K562 (cell line): Measurements from ENCODE around the gene EPHB1. TPM values are rescaled to one million over a fixed set of nuclear protein-coding genes. Genes with fewer than 3 reads are reported as not detected.

ENCODE experiments used
- ATAC-seq: fragments of 200-7000 bp; cut with Tn5 transposase; 3 replicates; pipeline ENCODE4 v1.9.1; 2020; ENCODE audit warnings: moderate library complexity
- BruUV-seq: library from RNA; stranded (reverse); fragments of 400-500 nt; replicated peaks from 2 replicates; lab custom pipeline; 2021; lab: Mats Ljungman, UMichigan
- CTCF ChIA-PET: fragments of 300-600 bp; formaldehyde crosslinking; extraction: SDS; loops from one replicate; lab custom pipeline; 2021; ENCODE audit warnings: low intra/inter-chr PET ratio; lab: Yijun Ruan, JAX
- POLR2A ChIA-PET: fragments of 300-600, 350-650 bp; sonication (Branson Sonifier 250); formaldehyde crosslinking; extraction: SDS; loops from one replicate; lab custom pipeline; 2021; ENCODE audit warnings: antibody characterized with exemption, inconsistent platforms; lab: Yijun Ruan, JAX
- DNase-seq, 4 experiments: peaks; one replicate each; pipeline versions ENCODE4 v3.0.0 to v3.0.0-alpha.2; 2011 to 2018; ENCODE audit warnings: low spot score in 3 of 4, mixed read lengths in 3 of 4; ENCODE audit errors: extremely low read depth in 1 of 4
- FAIRE-seq: peaks from 2 replicates; lab custom pipeline; 2011; peaks lifted over from hg19 to GRCh38; lab: Jason Lieb, UNC
- H2AFZ ChIP-seq: 2 replicates; pipeline ENCODE4 v1.6.0; 2011; ENCODE audit warnings: low read depth, low read length, control low read depth, inconsistent platforms
- H3K27ac ChIP-seq: fragments of 200-600 bp; 3 replicates; pipeline ENCODE4 v1.8.0; 2011; ENCODE audit warnings: low read depth, mild to moderate bottlenecking, control low read depth, inconsistent platforms, low read length, moderate library complexity, mixed read lengths; ENCODE audit errors: extremely low read depth
- H3K27me3 ChIP-seq, 2 experiments: fragments of 300-600 bp in 1 of 2; 2 replicates in 1 of 2; 3 replicates in 1 of 2; pipeline versions ENCODE4 v1.6.0 to v1.8.0; 2011; ENCODE audit warnings: inconsistent platforms in 2 of 2, low read length in 2 of 2, mild to moderate bottlenecking in 1 of 2, mixed read lengths in 1 of 2, moderate library complexity in 1 of 2; ENCODE audit not compliant: control insufficient read depth in 2 of 2, insufficient read depth in 2 of 2
- H3K36me3 ChIP-seq: fragments of 300-600 bp; 3 replicates; pipeline ENCODE4 v1.8.0; 2011; ENCODE audit warnings: mild to moderate bottlenecking, low read length, inconsistent platforms; ENCODE audit not compliant: control insufficient read depth, insufficient read depth
- H3K4me1 ChIP-seq, 2 experiments: fragments of 200-600 bp in 1 of 2; replicated peaks in 1 of 2; 2 replicates in 1 of 2; 3 replicates in 1 of 2; pipeline versions ENCODE4 v1.5.1 to v1.8.0; 2011; ENCODE audit warnings: inconsistent platforms in 2 of 2, low read length in 2 of 2, mild to moderate bottlenecking in 1 of 2, mixed read lengths in 1 of 2, moderate library complexity in 1 of 2; ENCODE audit not compliant: control insufficient read depth in 2 of 2, insufficient read depth in 2 of 2
- H3K4me2 ChIP-seq: 2 replicates; pipeline ENCODE4 v1.6.1; 2011; ENCODE audit warnings: low read length, control low read depth, inconsistent platforms, mixed read lengths; ENCODE audit not compliant: insufficient read depth
- H3K4me3 ChIP-seq: fragments of 200-600 bp; sonication (generic), shearing (Covaris generic); 2 replicates; pipeline ENCODE4 v1.5.1; 2016; ENCODE audit warnings: control low read depth, inconsistent platforms
- H3K79me2 ChIP-seq: fragments of 200-600 bp; 3 replicates; pipeline ENCODE4 v1.8.0; 2011; ENCODE audit warnings: low read length, inconsistent platforms; ENCODE audit not compliant: control insufficient read depth, insufficient read depth
- H3K9ac ChIP-seq, 2 experiments: 2 replicates each; pipeline versions ENCODE4 v1.6.0 to v1.6.1; 2011; ENCODE audit warnings: low read depth in 2 of 2, low read length in 2 of 2, control low read depth in 1 of 2, inconsistent platforms in 1 of 2, mild to moderate bottlenecking in 1 of 2, mixed read lengths in 1 of 2; ENCODE audit not compliant: insufficient read depth in 1 of 2
- H3K9me1 ChIP-seq: one replicate; pipeline ENCODE4 v1.6.0; 2011; ENCODE audit warnings: inconsistent platforms, mild to moderate bottlenecking, low read length, moderate library complexity; ENCODE audit not compliant: control insufficient read depth, insufficient read depth
- H3K9me3 ChIP-seq: replicated peaks from 2 replicates; pipeline ENCODE4 v1.5.1; 2011; ENCODE audit warnings: low read depth, low read length, inconsistent platforms; ENCODE audit not compliant: control insufficient read depth, insufficient read depth
- H4K20me1 ChIP-seq: replicated peaks from 2 replicates; pipeline ENCODE4 v1.6.1; 2011; ENCODE audit warnings: low read length, inconsistent platforms, mixed read lengths; ENCODE audit not compliant: control insufficient read depth, insufficient read depth
- BDP1 ChIP-seq: IDR thresholded peaks from 3 replicates; pipeline ENCODE4 v1.6.1; 2011; ENCODE audit not compliant: insufficient read length, insufficient read depth
- ETV1 ChIP-seq: fragments of 450-650 bp; conservative IDR thresholded peaks from 2 replicates; pipeline ENCODE4 v1.6.1; 2016; ENCODE audit warnings: missing genetic modification characterization, control low read depth, low read depth, missing compliant biosample characterization
- FIP1L1 ChIP-seq: fragments of 200-400 bp; formaldehyde crosslinking; IDR thresholded peaks from 2 replicates; pipeline ENCODE4 v1.6.1; 2018; ENCODE audit warnings: mild to moderate bottlenecking, low read depth, low read length; ENCODE audit not compliant: poor library complexity, severe bottlenecking
- HEY1 ChIP-seq: fragments of 250-450 bp; sonication (Bioruptor Pico); IDR thresholded peaks from 2 replicates; pipeline ENCODE4 v1.5.0; 2020; ENCODE audit warnings: mild to moderate bottlenecking, moderate library complexity, borderline replicate concordance
- MAFK ChIP-seq: IDR thresholded peaks from 2 replicates; pipeline ENCODE4 v1.6.1; 2011; ENCODE audit warnings: low read length, improper control_type of control experiment
- RB1 ChIP-seq: fragments of 450-650 bp; IDR thresholded peaks from 2 replicates; pipeline ENCODE4 v1.6.1; 2017; ENCODE audit warnings: low read depth, mild to moderate bottlenecking
- RBFOX2 ChIP-seq: fragments of 200-400 bp; formaldehyde crosslinking; IDR thresholded peaks from 2 replicates; pipeline ENCODE4 v1.6.1; 2017; ENCODE audit warnings: low read depth, mild to moderate bottlenecking, low read length, moderate library complexity
- SMAD2 ChIP-seq: fragments of 150-350 bp; IDR thresholded peaks from 2 replicates; pipeline ENCODE4 v1.6.1; 2014; ENCODE audit warnings: low read depth, mild to moderate bottlenecking, low read length
- TAL1 ChIP-seq: fragments of 450-650 bp; IDR thresholded peaks from 2 replicates; pipeline ENCODE4 v1.6.1; 2016; ENCODE audit warnings: mild to moderate bottlenecking
- ZBTB33 ChIP-seq: sonication (generic); formaldehyde crosslinking; IDR thresholded peaks from 2 replicates; pipeline ENCODE4 v1.8.1; 2023; ENCODE audit warnings: mild to moderate bottlenecking, missing genetic modification reagents
- ZKSCAN3 ChIP-seq: fragments of 250-450 bp; sonication (Bioruptor Pico); IDR thresholded peaks from 2 replicates; pipeline ENCODE4 v1.4.0; 2020
- ZNF224 ChIP-seq: sonication (generic); formaldehyde crosslinking; IDR thresholded peaks from 2 replicates; pipeline ENCODE4 v1.8.0; 2022; ENCODE audit warnings: mild to moderate bottlenecking, missing genetic modification reagents
- ZNF24 ChIP-seq: fragments of 450-650 bp; IDR thresholded peaks from 2 replicates; pipeline ENCODE4 v1.6.1; 2016
- ZNF830 ChIP-seq: fragments of 250-450 bp; sonication (Bioruptor Pico); IDR thresholded peaks from 2 replicates; pipeline ENCODE4 v1.5.0; 2021; ENCODE audit warnings: mild to moderate bottlenecking
- WGBS: fragments of 100-300 bp; shearing (Covaris generic); methylation state at CpG from one replicate; pipeline ENCODE4 v1.1.6; 2016; ENCODE audit warnings: low coverage, mixed read lengths; ENCODE audit not compliant: insufficient coverage; ENCODE audit errors: missing lambda C conversion rate; 5-methylcytosine and 5-hydroxymethylcytosine counted together
- in situ Hi-C: fragments of 300-500 bp; cut with MboI; formaldehyde crosslinking; loops from 4 replicates; pipeline ENCODE4 v1.15.0; 2018; ENCODE audit warnings: inconsistent platforms, mixed read lengths
- intact Hi-C: fragments of 100-400 bp; cut with micrococcal nuclease; formaldehyde crosslinking; loops from 2 replicates; pipeline ENCODE4 v1.14.2; 2022
- polyA plus RNA-seq, 8 experiments: library from polyadenylated mRNA; depleted of rRNA in 4 of 8; stranded (reverse) in 5 of 8; unstranded in 3 of 8; fragments of >200 nt; fragmentation: Nextera tagmentation in 2 of 8; fragmentation: Illumina TruSeq in 1 of 8; extraction: Ambion mirVana in 2 of 8; extraction: Trizol in 1 of 8; gene quantifications; 2 replicates each; pipeline versions ENCODE4 v1.2.1 to v1.2.3, GENCODE V29; 2011 to 2014; ENCODE audit warnings: inconsistent platforms in 1 of 8, missing spikeins in 1 of 8
- total RNA-seq, 7 experiments: library from RNA; depleted of rRNA in 6 of 7; stranded (reverse); fragments of >200 nt in 6 of 7; fragmentation: Illumina TruSeq in 2 of 7; extraction: Trizol in 2 of 7; gene quantifications; 2 replicates each; pipeline versions ENCODE4 v1.2.1 to v1.2.3, GENCODE V29; 2011 to 2021; ENCODE audit warnings: low replicate concordance in 1 of 7

Gene EPHB1
- total and polyA plus RNA-seq, 9 of the 15 experiments (the other 6 are each of a cell fraction or from before 2014, with no cell fraction given) = 0.29 TPM; not detected in 8

GRCh38 chr3:134992586-134992985 lies 197.5 kb downstream of the EPHB1 start:
- CTCF ChIA-PET = no interaction called here
- BruUV-seq = no TSS peak
- no peak for ATAC-seq
- no peaks in the 10 kb centered on the region for H3K27me3 ChIP-seq
- H4K20me1 ChIP-seq = no peaks in the 10 kb centered on the region
- POLR2A ChIA-PET = no interaction called here
- in situ Hi-C loops (no loop called here), intact Hi-C loops (no loop called here)
- H3K9ac ChIP-seq = no peak overlapping the region
- no peak overlapping the region for H3K27ac ChIP-seq
- H3K79me2 ChIP-seq = no peaks in the 10 kb centered on the region
- H3K9me3 ChIP-seq = no peaks in the 10 kb centered on the region
- FAIRE-seq = no peak
- H3K9me1 ChIP-seq = no peaks in the 10 kb centered on the region
- no peak overlapping the region for H3K4me3 ChIP-seq
- H3K4me1 ChIP-seq = no peaks in the 10 kb centered on the region
- no peak overlapping the region for H2AFZ ChIP-seq
- DNase-seq = no peak
- WGBS = no CpG with 5 or more reads among the region's 1 CpG
- H3K4me2 ChIP-seq = no peak overlapping the region
- H3K36me3 ChIP-seq = no peaks in the 10 kb centered on the region
- TF ChIP-seq MAFK (no peak), ZBTB33 (CRISPR knock-in tag) (no peak), BDP1 (no peak), RBFOX2 (no peak), ETV1 (tag) (no peak), ZNF224 (CRISPR knock-in tag) (no peak), HEY1 (no peak), ZKSCAN3 (CRISPR knock-in tag) (no peak), ZNF830 (CRISPR knock-in tag) (no peak), SMAD2 (no peak), TAL1 (no peak), FIP1L1 (no peak), RB1 (no peak), ZNF24 (no peak)
